Neuronal stem cell (in vitro differentiated cells): Measurements from ENCODE around the gene ANK2. TPM values are rescaled to one million over a fixed set of nuclear protein-coding genes. Genes with fewer than 3 reads are reported as not detected.

Experiments used
- DNase-seq: peaks from one replicate; pipeline ENCODE4 v3.0.0-alpha.2; 2013; ENCODE audit warnings: low spot score
- H2AFZ ChIP-seq: one replicate; pipeline ENCODE4 v1.6.1; 2013; ENCODE audit warnings: mild to moderate bottlenecking, low read length, inconsistent platforms
- H2AK5ac ChIP-seq: 2 replicates; pipeline ENCODE4 v1.6.1; 2013; ENCODE audit warnings: low read depth, mild to moderate bottlenecking, inconsistent platforms, low read length, moderate library complexity, mixed read lengths
- H2BK120ac ChIP-seq: 2 replicates; pipeline ENCODE4 v1.6.1; 2013; ENCODE audit warnings: low read depth, mild to moderate bottlenecking, inconsistent platforms, low read length, moderate library complexity, mixed read lengths
- H2BK12ac ChIP-seq: one replicate; pipeline ENCODE4 v1.6.1; 2013; ENCODE audit warnings: low read length, inconsistent platforms
- H2BK15ac ChIP-seq: 2 replicates; pipeline ENCODE4 v1.6.1; 2013; ENCODE audit warnings: mild to moderate bottlenecking, low read length, inconsistent platforms, mixed read lengths
- H2BK5ac ChIP-seq: one replicate; pipeline ENCODE4 v1.6.1; 2013; ENCODE audit warnings: inconsistent platforms, mild to moderate bottlenecking, low read length, moderate library complexity
- H3K14ac ChIP-seq: one replicate; pipeline ENCODE4 v1.6.1; 2013; ENCODE audit warnings: low read length, inconsistent platforms
- H3K18ac ChIP-seq: 2 replicates; pipeline ENCODE4 v1.6.1; 2013; ENCODE audit warnings: low read length, inconsistent platforms
- H3K23ac ChIP-seq: 2 replicates; pipeline ENCODE4 v1.6.1; 2013; ENCODE audit warnings: low read depth, mild to moderate bottlenecking, mixed read lengths, low read length, inconsistent platforms; ENCODE audit not compliant: poor library complexity
- H3K27ac ChIP-seq: replicated peaks from 3 replicates; pipeline ENCODE4 v1.5.1; 2013; ENCODE audit warnings: low read length, inconsistent platforms
- H3K27me3 ChIP-seq, 3 experiments: 2 replicates each; pipeline ENCODE4 v1.6.1; 2013; ENCODE audit warnings: low read length in 3 of 3, mild to moderate bottlenecking in 2 of 3, inconsistent platforms in 1 of 3, low read depth in 1 of 3, mixed read lengths in 1 of 3, moderate library complexity in 1 of 3; ENCODE audit not compliant: control insufficient read depth in 3 of 3, insufficient read depth in 3 of 3
- H3K36me3 ChIP-seq, 2 donors: replicated peaks in 1 of 2; 2 replicates each; pipeline ENCODE4 v1.6.1; 2013; ENCODE audit warnings: low read length in 2 of 2; ENCODE audit not compliant: control insufficient read depth in 2 of 2, insufficient read depth in 2 of 2
- H3K4ac ChIP-seq: 2 replicates; pipeline ENCODE4 v1.6.1; 2013; ENCODE audit warnings: inconsistent platforms, mild to moderate bottlenecking, low read length, moderate library complexity
- H3K4me1 ChIP-seq, 2 donors: 1 replicate in 1 of 2; 2 replicates in 1 of 2; pipeline ENCODE4 v1.6.1; 2013; ENCODE audit warnings: low read length in 2 of 2, low read depth in 1 of 2; ENCODE audit not compliant: control insufficient read depth in 2 of 2, insufficient read depth in 1 of 2
- H3K4me2 ChIP-seq: one replicate; pipeline ENCODE4 v1.6.1; 2013; ENCODE audit warnings: mild to moderate bottlenecking, low read length, inconsistent platforms; ENCODE audit not compliant: insufficient read depth, poor library complexity, severe bottlenecking
- H3K4me3 ChIP-seq, 2 donors: 2 replicates each; pipeline ENCODE4 v1.5.1; 2013; ENCODE audit warnings: low read length in 2 of 2, mild to moderate bottlenecking in 2 of 2, inconsistent platforms in 1 of 2, moderate library complexity in 1 of 2
- H3K79me1 ChIP-seq: one replicate; pipeline ENCODE4 v1.6.1; 2013; ENCODE audit warnings: low read depth, mild to moderate bottlenecking, inconsistent platforms, low read length, moderate library complexity
- H3K9ac ChIP-seq: one replicate; pipeline ENCODE4 v1.6.1; 2013; ENCODE audit warnings: mild to moderate bottlenecking, low read depth, low read length, inconsistent platforms; ENCODE audit not compliant: poor library complexity
- H3K9me3 ChIP-seq, 2 donors: replicated peaks in 1 of 2; 2 replicates each; pipeline versions ENCODE3 to v1.6.1; 2013; ENCODE audit warnings: low read length in 2 of 2, mild to moderate bottlenecking in 2 of 2, inconsistent platforms in 1 of 2, low read depth in 1 of 2, mixed read lengths in 1 of 2, moderate library complexity in 1 of 2; ENCODE audit not compliant: control insufficient read depth in 2 of 2, insufficient read depth in 1 of 2
- H4K8ac ChIP-seq: one replicate; pipeline ENCODE4 v1.6.1; 2013; ENCODE audit warnings: low read depth, mild to moderate bottlenecking, inconsistent platforms, low read length, moderate library complexity
- H4K91ac ChIP-seq: one replicate; pipeline ENCODE4 v1.6.1; 2013; ENCODE audit warnings: low read length, low read depth, mild to moderate bottlenecking, inconsistent platforms; ENCODE audit not compliant: poor library complexity
- WGBS, 2 donors: extraction: QIAGEN DNeasy Blood & Tissue Kit; methylation state at CpG; one replicate each; pipeline ENCODE4 v1.1.7; 2013; ENCODE audit warnings: missing lambda C conversion rate in 2 of 2, mixed read lengths in 1 of 2; ENCODE audit not compliant: insufficient read length in 2 of 2, insufficient replicate concordance in 1 of 2; ENCODE audit errors: extremely low coverage in 2 of 2; 5-methylcytosine and 5-hydroxymethylcytosine counted together
- polyA plus RNA-seq, 2 experiments: library from polyadenylated mRNA; stranded (reverse); fragments of 200-250 nt; gene quantifications; one replicate each; pipeline ENCODE4 v1.2.3, GENCODE V29; 2013

The ANK2 gene
- 11.4 TPM for polyA plus RNA-seq (2013, experiment 1 of 2)
- 11.6 TPM for polyA plus RNA-seq (2013, experiment 2 of 2)

DNA sequence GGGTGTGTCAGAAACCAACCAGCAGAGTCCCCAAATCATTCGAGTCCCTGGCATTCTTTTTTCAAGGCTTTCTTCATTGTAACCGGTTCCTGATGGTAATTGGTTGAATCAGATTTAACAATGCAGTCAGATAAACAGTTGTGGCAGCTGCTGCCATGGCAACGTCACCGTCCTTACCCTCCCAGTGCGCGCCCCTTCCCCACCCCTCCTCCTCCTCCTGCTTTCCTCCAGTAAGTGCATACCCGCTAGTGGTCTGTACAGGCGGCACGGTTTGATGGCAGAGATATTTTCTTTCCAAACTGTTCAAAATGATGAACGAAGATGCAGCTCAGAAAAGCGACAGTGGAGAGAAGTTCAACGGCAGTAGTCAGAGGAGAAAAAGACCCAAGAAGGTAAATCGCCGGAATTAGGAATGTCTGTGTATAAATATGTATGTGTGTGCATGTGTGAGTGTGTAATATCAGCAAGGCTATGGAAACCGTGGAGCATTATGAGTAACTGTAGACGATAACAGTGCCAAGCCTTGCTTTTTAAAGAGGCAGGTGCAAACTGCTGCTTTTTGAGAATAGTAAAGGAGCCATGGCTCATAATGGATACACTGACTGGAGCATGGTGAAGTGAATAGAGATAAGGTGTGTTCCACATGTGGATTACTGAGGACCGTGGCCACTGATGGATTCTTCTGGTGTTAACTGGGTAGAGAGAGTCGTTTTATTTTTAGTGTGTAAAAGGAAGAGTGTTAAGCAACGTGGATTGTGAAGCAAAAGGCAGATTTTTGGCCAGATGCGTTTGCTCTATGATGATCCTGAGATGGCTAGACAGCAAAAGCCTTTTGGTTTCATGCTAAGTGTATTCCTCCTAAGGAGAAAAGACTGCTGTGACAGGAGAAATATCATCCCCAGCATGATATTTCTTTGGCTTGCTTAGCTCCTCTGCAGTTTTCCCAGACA, at the start of gene ANK2:
Gene ANK2 (plus strand): TSS at position 233 of the 950 bp plus-strand sequence. CDS start 76 bp downstream, at position 309.
- no peak within 1 kb of the TSS for H2BK15ac ChIP-seq
- 100% methylated on average over 2 of the region's 20 CpGs; no CpG with 5 or more reads in 1 of the 2 donors for WGBS, 2 donors
- H4K91ac ChIP-seq = no peak within 1 kb of the TSS
- H3K4me2 ChIP-seq = peak within 1 kb of the TSS; percentile 53
- peak within 1 kb of the TSS; percentile 36 to 72 for H3K4me3 ChIP-seq
- no peak within 1 kb of the TSS for H3K18ac ChIP-seq
- peak; percentile 85 for DNase-seq
- H3K23ac ChIP-seq = no peak within 1 kb of the TSS
- H3K36me3 ChIP-seq = no peaks in the 10 kb centered on the region
- H2BK120ac ChIP-seq = no peak within 1 kb of the TSS
- H2AK5ac ChIP-seq = no peak within 1 kb of the TSS
- H3K27me3 ChIP-seq = no peaks in the 10 kb centered on the region
- H4K8ac ChIP-seq = no peak within 1 kb of the TSS
- no peak within 1 kb of the TSS for H2BK12ac ChIP-seq
- H3K27ac ChIP-seq = no peak within 1 kb of the TSS
- H3K4me1 ChIP-seq = peaks cover 5 to 9% of the 10 kb centered on the region in 2 donors
- no peaks in the 10 kb centered on the region for H3K79me1 ChIP-seq
- H3K14ac ChIP-seq = no peak within 1 kb of the TSS
- peak within 1 kb of the TSS; percentile 51 for H2AFZ ChIP-seq
- H2BK5ac ChIP-seq = no peak within 1 kb of the TSS
- H3K9ac ChIP-seq = no peak within 1 kb of the TSS
- H3K4ac ChIP-seq = no peak within 1 kb of the TSS
- no peaks in the 10 kb centered on the region for H3K9me3 ChIP-seq

DNA sequence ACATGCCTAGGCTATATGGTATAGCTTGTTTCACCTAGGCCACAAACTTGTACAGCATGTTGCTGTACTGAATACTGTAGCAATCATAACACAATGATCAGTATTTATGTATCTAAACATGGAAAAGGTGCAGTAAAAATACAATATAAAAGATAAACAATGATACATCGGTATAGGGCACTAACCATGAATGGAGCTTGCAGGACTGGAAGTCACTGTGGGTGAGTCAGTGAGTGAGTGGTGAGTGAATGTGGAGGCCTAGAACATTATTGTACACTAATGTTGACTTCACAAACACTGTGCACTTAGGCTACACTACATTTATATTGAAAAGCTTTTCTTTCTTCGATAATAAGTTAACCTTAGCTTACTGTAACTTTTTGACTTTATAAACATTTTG, 45.6 kb upstream of the ANK2 start:
- Histone ChIP-seq H2BK120ac (no peak overlapping the region), H3K9ac (no peak overlapping the region), H3K9me3 (no peaks in the 10 kb centered on the region), H2BK15ac (no peak overlapping the region), H3K4me1 (peaks cover 0 to 5% of the 10 kb centered on the region in 2 donors), H3K4me2 (no peak overlapping the region), H3K36me3 (no peaks in the 10 kb centered on the region), H3K4ac (no peak overlapping the region), H4K8ac (no peak overlapping the region), H3K27me3 (no peaks in the 10 kb centered on the region), H3K18ac (no peak overlapping the region), H3K23ac (no peak overlapping the region), H3K27ac (no peak overlapping the region), H3K14ac (no peak overlapping the region), H3K79me1 (no peaks in the 10 kb centered on the region), H2BK5ac (no peak overlapping the region), H3K4me3 (no peak overlapping the region), H4K91ac (no peak overlapping the region), H2AK5ac (no peak overlapping the region), H2BK12ac (no peak overlapping the region), H2AFZ (no peak overlapping the region)
- no CpG with 5 or more reads among the region's 2 CpGs for WGBS, 2 donors
- DNase-seq = no peak

DNA sequence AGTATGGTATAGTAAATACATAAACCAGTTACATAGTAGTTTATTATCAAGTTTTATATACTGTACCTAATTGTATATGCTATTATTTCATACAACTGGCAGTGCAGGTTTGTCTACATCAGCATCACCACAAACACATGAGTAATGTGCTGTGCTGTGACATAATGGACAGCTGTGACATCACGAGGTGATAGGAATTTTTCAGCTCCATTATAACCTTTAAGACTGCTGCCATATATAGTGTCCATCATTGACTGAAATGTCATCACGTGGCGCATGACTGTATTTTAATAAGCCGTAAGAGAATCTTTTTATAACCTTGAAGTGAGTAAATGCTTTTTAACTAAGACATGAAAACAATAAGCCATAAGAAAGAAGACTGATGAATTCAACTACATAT, 44.8 kb upstream of the ANK2 start:
- Histone ChIP-seq H2AK5ac (no peak overlapping the region), H2BK120ac (no peak overlapping the region), H3K23ac (no peak overlapping the region), H4K8ac (no peak overlapping the region), H3K18ac (no peak overlapping the region), H3K79me1 (no peaks in the 10 kb centered on the region), H3K27ac (no peak overlapping the region), H3K4me2 (no peak overlapping the region), H3K27me3 (no peaks in the 10 kb centered on the region), H2BK12ac (no peak overlapping the region), H3K4ac (no peak overlapping the region), H3K9me3 (no peaks in the 10 kb centered on the region), H3K9ac (no peak overlapping the region), H3K4me3 (no peak overlapping the region), H3K14ac (no peak overlapping the region), H2BK5ac (no peak overlapping the region), H3K36me3 (no peaks in the 10 kb centered on the region), H3K4me1 (peaks cover 0 to 6% of the 10 kb centered on the region in 2 donors), H2BK15ac (no peak overlapping the region), H2AFZ (no peak overlapping the region), H4K91ac (no peak overlapping the region)
- no CpG with 5 or more reads among the region's 4 CpGs for WGBS, 2 donors
- no peak for DNase-seq

DNA sequence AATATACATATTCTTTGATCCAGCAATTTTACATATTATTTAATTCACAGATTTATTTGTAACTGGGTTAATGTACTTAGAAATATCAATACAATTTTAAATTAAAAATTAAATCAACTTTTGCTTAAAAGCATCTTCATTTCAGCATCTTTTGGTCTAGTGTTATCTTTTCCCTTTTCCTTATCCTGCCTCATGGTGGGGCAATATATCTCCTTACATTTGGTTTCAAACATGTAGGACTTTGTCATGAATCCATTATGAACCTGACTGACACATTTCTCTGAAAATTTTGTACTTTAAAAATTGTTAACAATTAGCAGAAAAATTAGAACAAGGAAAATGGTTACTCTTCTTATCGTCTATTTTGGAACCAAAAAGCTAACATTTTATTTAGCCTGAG, 42.8 kb upstream of the ANK2 start:
- Histone ChIP-seq H2BK12ac (no peak overlapping the region), H3K27ac (no peak overlapping the region), H3K36me3 (no peaks in the 10 kb centered on the region), H3K4ac (no peak overlapping the region), H2AK5ac (no peak overlapping the region), H2BK120ac (no peak overlapping the region), H3K4me2 (no peak overlapping the region), H3K4me1 (peaks cover 0 to 6% of the 10 kb centered on the region in 2 donors), H4K8ac (no peak overlapping the region), H3K9ac (no peak overlapping the region), H2BK5ac (no peak overlapping the region), H3K79me1 (no peaks in the 10 kb centered on the region), H2BK15ac (no peak overlapping the region), H3K4me3 (no peak overlapping the region), H2AFZ (no peak overlapping the region), H3K14ac (no peak overlapping the region), H3K27me3 (no peaks in the 10 kb centered on the region), H3K18ac (no peak overlapping the region), H3K9me3 (no peaks in the 10 kb centered on the region), H4K91ac (no peak overlapping the region), H3K23ac (no peak overlapping the region)
- DNase-seq = no peak
- no CpG with 5 or more reads among the region's 1 CpG for WGBS, 2 donors
